Measurements from ENCODE around the gene SMURF1.

DNA sequence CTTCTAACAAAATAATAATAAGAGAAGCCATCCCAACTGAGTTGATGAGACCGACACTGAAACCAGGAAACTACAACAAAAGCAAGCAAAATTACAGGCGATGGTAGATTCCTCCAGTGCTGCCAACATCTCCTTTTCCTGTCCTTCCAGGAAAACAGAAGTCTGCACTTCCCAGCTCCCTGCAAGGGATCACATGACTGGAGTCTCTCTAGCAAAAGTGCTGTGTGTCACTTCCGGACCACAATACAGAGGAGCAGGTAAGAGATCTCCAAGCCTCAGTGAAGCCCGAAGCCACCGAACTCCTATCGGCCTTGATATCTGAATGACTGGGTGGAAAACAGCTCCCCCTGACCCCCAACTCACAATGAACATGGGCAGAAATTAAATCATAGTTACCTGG, 63.2 kb downstream of the SMURF1 start:
- TF ChIP-seq POLR2A (IDR thresholded peaks at IDR 0.05) (no peak), CTCF (IDR thresholded peaks at IDR 0.05) (no peak)
